ENCODE measurements around the gene IL12RB2. TPM values are rescaled to one million over a fixed set of nuclear protein-coding genes. Genes with fewer than 3 reads are reported as not detected.

The IL12RB2 gene, protein sequence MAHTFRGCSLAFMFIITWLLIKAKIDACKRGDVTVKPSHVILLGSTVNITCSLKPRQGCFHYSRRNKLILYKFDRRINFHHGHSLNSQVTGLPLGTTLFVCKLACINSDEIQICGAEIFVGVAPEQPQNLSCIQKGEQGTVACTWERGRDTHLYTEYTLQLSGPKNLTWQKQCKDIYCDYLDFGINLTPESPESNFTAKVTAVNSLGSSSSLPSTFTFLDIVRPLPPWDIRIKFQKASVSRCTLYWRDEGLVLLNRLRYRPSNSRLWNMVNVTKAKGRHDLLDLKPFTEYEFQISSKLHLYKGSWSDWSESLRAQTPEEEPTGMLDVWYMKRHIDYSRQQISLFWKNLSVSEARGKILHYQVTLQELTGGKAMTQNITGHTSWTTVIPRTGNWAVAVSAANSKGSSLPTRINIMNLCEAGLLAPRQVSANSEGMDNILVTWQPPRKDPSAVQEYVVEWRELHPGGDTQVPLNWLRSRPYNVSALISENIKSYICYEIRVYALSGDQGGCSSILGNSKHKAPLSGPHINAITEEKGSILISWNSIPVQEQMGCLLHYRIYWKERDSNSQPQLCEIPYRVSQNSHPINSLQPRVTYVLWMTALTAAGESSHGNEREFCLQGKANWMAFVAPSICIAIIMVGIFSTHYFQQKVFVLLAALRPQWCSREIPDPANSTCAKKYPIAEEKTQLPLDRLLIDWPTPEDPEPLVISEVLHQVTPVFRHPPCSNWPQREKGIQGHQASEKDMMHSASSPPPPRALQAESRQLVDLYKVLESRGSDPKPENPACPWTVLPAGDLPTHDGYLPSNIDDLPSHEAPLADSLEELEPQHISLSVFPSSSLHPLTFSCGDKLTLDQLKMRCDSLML
- total RNA-seq (1 to 10 TPM in 1 of 2 donors, under 1 TPM in 1; 0.40 to 2.1 TPM), polyA plus RNA-seq (under 1 TPM; 0.02 to 0.48 TPM)
- long read RNA-seq, donor 1: 0 reads
- long read RNA-seq, donor 2: 0 reads
- long read RNA-seq, donor 3: 0 reads
- long read RNA-seq, donor 4: 0 reads
- long read RNA-seq, donor 5: 0 reads

DNA sequence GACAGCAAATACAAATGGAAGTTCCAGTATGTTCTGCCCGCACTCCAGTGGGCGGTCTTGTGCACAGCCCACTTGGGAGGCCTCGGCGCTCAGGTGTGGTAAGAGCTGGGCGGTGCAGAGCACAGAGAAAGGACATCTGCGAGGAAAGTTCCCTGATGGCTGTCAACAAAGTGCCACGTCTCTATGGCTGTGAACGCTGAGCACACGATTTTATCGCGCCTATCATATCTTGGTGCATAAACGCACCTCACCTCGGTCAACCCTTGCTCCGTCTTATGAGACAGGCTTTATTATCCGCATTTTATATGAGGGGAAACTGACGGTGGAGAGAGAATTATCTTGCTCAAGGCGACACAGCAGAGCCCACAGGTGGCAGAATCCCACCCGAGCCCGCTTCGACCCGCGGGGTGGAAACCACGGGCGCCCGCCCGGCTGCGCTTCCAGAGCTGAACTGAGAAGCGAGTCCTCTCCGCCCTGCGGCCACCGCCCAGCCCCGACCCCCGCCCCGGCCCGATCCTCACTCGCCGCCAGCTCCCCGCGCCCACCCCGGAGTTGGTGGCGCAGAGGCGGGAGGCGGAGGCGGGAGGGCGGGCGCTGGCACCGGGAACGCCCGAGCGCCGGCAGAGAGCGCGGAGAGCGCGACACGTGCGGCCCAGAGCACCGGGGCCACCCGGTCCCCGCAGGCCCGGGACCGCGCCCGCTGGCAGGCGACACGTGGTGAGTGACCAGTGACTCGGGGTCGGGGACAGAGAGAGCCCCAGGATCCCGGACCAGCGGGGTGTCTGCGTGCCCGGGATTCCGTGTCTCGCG lies at the start of gene IL12RB2:
IL12RB2 (plus strand) TSS at position 623 of the 810 bp plus-strand sequence. CDS start 12,496 bp downstream, outside the sequence.
- H3K9me3 ChIP-seq (ENCODE audit: control insufficient read depth in 4 of 4, insufficient read depth in 3 of 4, low read length in 3 of 4): no peaks in the 10 kb centered on the region
- ATAC-seq (ENCODE audit: insufficient read depth, low FRiP score) (no peak), DNase-seq (peak; percentile 10 to 32 (median 24))
- peaks cover 0 to 5% (median 1%) of the 10 kb centered on the region in 5 donors for H3K4me1 ChIP-seq (ENCODE audit: control insufficient read depth in 5 of 5, insufficient read depth in 5 of 5, low read length in 5 of 5)
- 2 to 3% methylated on average over 59 to 75 of the region's 75 CpGs for WGBS, 2 donors
- H3K27me3 ChIP-seq (ENCODE audit: control insufficient read depth in 3 of 3, insufficient read depth in 3 of 3, low read length in 2 of 3): peaks cover 0 to 31% (median 14%) of the 10 kb centered on the region in 3 donors
- H3K27ac ChIP-seq (ENCODE audit: low read depth in 1 of 2, low read length in 1 of 2): no peak within 1 kb of the TSS
- TF ChIP-seq, protein P1, sequence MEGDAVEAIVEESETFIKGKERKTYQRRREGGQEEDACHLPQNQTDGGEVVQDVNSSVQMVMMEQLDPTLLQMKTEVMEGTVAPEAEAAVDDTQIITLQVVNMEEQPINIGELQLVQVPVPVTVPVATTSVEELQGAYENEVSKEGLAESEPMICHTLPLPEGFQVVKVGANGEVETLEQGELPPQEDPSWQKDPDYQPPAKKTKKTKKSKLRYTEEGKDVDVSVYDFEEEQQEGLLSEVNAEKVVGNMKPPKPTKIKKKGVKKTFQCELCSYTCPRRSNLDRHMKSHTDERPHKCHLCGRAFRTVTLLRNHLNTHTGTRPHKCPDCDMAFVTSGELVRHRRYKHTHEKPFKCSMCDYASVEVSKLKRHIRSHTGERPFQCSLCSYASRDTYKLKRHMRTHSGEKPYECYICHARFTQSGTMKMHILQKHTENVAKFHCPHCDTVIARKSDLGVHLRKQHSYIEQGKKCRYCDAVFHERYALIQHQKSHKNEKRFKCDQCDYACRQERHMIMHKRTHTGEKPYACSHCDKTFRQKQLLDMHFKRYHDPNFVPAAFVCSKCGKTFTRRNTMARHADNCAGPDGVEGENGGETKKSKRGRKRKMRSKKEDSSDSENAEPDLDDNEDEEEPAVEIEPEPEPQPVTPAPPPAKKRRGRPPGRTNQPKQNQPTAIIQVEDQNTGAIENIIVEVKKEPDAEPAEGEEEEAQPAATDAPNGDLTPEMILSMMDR (IDR thresholded peaks at IDR 0.05; ENCODE audit: control extremely low read depth, extremely low read depth): no peak
- H3K36me3 ChIP-seq (ENCODE audit: control insufficient read depth in 4 of 4, insufficient read depth in 4 of 4, low read length in 4 of 4): no peaks in the 10 kb centered on the region
- H3K4me3 ChIP-seq: no peak within 1 kb of the TSS
- H3K9ac ChIP-seq (ENCODE audit: insufficient read depth in 1 of 2, low read length in 2 of 2): peak within 1 kb of the TSS in 1 of 2 donors; percentile 19

DNA sequence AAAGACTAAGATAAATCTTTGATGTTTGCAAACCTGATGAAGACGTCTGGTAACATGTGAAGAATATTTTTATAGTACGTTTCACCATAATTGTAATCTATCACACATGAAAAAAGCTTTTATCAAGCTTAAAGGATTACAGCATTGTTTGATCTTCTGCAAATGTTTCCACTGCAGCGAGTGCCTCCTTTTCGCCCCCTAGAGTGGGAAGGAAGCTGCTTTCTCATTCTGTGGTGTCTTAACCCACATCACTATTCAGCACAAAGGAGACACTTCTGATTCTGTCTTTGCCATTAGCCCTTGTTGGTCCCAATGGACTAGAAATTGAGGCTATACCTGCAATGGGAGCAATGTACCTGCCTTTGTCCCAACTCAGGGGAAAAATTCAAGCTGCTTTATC lies 46.0 kb upstream of the IL12RB2 start:
- Histone ChIP-seq H3K4me1 (ENCODE audit: control insufficient read depth in 5 of 5, insufficient read depth in 5 of 5, low read length in 5 of 5) (peaks cover 0 to 3% (median 0%) of the 10 kb centered on the region in 5 donors), H3K9ac (ENCODE audit: insufficient read depth in 1 of 2, low read length in 2 of 2) (no peak overlapping the region), H3K9me3 (ENCODE audit: control insufficient read depth in 4 of 4, insufficient read depth in 3 of 4, low read length in 3 of 4) (no peaks in the 10 kb centered on the region), H3K27me3 (ENCODE audit: control insufficient read depth in 3 of 3, insufficient read depth in 3 of 3, low read length in 2 of 3) (no peaks in the 10 kb centered on the region), H3K4me3 (no peak overlapping the region), H3K27ac (ENCODE audit: low read depth in 1 of 2, low read length in 1 of 2) (no peak overlapping the region), H3K36me3 (ENCODE audit: control insufficient read depth in 4 of 4, insufficient read depth in 4 of 4, low read length in 4 of 4) (no peaks in the 10 kb centered on the region)
- DNase-seq (no peak), ATAC-seq (ENCODE audit: insufficient read depth, low FRiP score) (no peak)
- TF ChIP-seq, protein P1 (IDR thresholded peaks at IDR 0.05; ENCODE audit: control extremely low read depth, extremely low read depth): no peak
- 27 to 37% methylated on average over 4 of the region's 4 CpGs for WGBS, 2 donors

DNA sequence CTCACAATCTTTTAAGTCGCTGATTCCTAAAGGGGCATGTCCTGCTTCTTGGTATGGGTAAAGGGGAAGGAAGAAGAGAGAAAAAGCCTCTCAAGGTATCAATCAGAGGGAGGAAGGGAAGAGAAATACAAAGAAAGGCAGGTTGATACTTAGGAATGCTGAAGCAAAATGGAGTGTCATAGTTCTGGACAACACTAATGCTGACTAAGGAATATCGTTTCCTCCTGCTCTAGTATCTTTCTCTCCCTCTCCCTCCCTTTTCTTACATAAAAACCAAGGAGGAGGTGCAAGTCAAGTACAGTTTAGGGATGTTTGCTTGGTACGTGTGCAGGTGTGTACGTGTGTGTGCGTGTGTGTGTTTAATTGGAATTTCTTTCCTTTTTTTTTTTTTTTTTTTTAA lies 44.9 kb upstream of the IL12RB2 start:
- no peak for DNase-seq
- 70 to 79% methylated on average over 5 of the region's 5 CpGs for WGBS, 2 donors
- TF ChIP-seq, protein P1 (IDR thresholded peaks at IDR 0.05; ENCODE audit: control extremely low read depth, extremely low read depth): no peak
- Histone ChIP-seq H3K4me1 (ENCODE audit: control insufficient read depth in 5 of 5, insufficient read depth in 5 of 5, low read length in 5 of 5) (no peaks in the 10 kb centered on the region), H3K9ac (ENCODE audit: insufficient read depth in 1 of 2, low read length in 2 of 2) (no peak overlapping the region), H3K27ac (ENCODE audit: low read depth in 1 of 2, low read length in 1 of 2) (no peak overlapping the region), H3K36me3 (ENCODE audit: control insufficient read depth in 4 of 4, insufficient read depth in 4 of 4, low read length in 4 of 4) (no peaks in the 10 kb centered on the region), H3K9me3 (ENCODE audit: control insufficient read depth in 4 of 4, insufficient read depth in 3 of 4, low read length in 3 of 4) (no peaks in the 10 kb centered on the region), H3K4me3 (no peak overlapping the region), H3K27me3 (ENCODE audit: control insufficient read depth in 3 of 3, insufficient read depth in 3 of 3, low read length in 2 of 3) (no peaks in the 10 kb centered on the region)
- ATAC-seq (ENCODE audit: insufficient read depth, low FRiP score): no peak
